DMS53 treated with DMSO at 0.1 percent for 48 hours (cell line): Measurements from ENCODE around the gene SPDYE3.

Experiments used
- DNase-seq: peaks from one replicate; lab custom pipeline; 2025; ENCODE audit not compliant: unreplicated experiment; lab: John Stamatoyannopoulos, UW

The SPDYE3 gene

GRCh38 chr7:100370303-100370702 lies 62.8 kb downstream of the SPDYE3 start:
- DNase-seq: no peak

GRCh38 chr7:100370746-100371145 lies 63.2 kb downstream of the SPDYE3 start:
- no peak for DNase-seq

GRCh38 chr7:100371561-100372171 lies 64.2 kb downstream of the SPDYE3 start:
- no peak for DNase-seq
